Thyroid gland (tissue), 4 donors: ENCODE data around the gene LRRC56.

Experiments
- POLR2A ChIP-seq, 2 donors: fragments of 450-650 bp; IDR thresholded peaks; one replicate each; pipeline ENCODE4 v1.6.1; 2017; ENCODE audit warnings: antibody characterized with exemption in 2 of 2, mild to moderate bottlenecking in 2 of 2, moderate library complexity in 1 of 2
- TF ChIP-seq, protein P1 (sequence below), 6 experiments: fragments of 200-600 bp in 3 of 6; fragments of 450-650 bp in 3 of 6; sonication (generic) in 3 of 6; IDR thresholded peaks; one replicate each; pipeline ENCODE4 v1.5.1; 2016 to 2019; ENCODE audit warnings: antibody characterized with exemption in 6 of 6, mild to moderate bottlenecking in 2 of 6, inconsistent platforms in 1 of 6, moderate library complexity in 1 of 6

DNA sequence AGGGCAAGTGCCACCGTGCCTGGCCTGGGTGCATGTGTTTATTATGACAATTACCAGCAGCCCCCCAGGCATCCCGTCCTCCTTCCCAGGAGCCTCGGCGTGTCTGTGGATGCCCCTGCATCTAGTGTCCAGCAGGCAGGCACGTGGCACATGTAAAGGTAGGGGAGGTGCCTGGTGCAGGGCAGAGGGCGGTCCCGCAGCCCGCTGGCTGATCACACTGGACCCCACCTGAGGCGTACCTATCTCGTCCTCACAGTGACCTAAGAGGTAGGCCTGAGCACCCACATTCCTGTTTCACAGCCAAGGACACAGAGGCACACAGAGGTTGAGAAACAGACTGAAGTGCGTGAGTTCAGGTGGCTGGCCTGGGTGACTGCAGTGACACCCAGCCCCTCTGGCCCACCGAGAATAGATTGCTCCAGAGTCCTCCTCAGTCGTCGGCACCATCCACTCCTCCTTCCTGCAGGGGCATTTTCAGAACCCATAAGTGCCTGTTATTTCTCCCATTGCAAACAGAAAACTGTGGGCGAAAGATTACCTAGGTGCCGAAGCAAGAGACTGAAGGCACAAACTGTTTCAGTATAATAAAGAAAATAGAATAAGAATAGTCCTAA lies 35.9 kb downstream of the LRRC56 start:
- TF ChIP-seq, protein P1, sequence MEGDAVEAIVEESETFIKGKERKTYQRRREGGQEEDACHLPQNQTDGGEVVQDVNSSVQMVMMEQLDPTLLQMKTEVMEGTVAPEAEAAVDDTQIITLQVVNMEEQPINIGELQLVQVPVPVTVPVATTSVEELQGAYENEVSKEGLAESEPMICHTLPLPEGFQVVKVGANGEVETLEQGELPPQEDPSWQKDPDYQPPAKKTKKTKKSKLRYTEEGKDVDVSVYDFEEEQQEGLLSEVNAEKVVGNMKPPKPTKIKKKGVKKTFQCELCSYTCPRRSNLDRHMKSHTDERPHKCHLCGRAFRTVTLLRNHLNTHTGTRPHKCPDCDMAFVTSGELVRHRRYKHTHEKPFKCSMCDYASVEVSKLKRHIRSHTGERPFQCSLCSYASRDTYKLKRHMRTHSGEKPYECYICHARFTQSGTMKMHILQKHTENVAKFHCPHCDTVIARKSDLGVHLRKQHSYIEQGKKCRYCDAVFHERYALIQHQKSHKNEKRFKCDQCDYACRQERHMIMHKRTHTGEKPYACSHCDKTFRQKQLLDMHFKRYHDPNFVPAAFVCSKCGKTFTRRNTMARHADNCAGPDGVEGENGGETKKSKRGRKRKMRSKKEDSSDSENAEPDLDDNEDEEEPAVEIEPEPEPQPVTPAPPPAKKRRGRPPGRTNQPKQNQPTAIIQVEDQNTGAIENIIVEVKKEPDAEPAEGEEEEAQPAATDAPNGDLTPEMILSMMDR (IDR thresholded peaks at IDR 0.05), result no peak
- TF ChIP-seq POLR2A (IDR thresholded peaks at IDR 0.05), result no peak
